ENCODE results near the gene AKAP8L. TPM values are rescaled to one million over a fixed set of nuclear protein-coding genes. Genes with fewer than 3 reads are reported as not detected.

Gene AKAP8L
- total and polyA plus RNA-seq, 10 of the 15 experiments (the other 5 are each of a cell fraction or from before 2014, with no cell fraction given): 0.66 to 64.3 (median 40.0) TPM

- WGBS (ENCODE audit: insufficient coverage, insufficient replicate concordance, low lambda C conversion rate, missing lambda C conversion rate): under 1% methylated on average over 48 of the region's 122 CpGs
- H2AFZ ChIP-seq (ENCODE audit: control insufficient read depth, low read depth, low read length): no peak overlapping the region
- CTCF ChIA-PET: interaction anchor here (1.2 kb wide), 1 partner anchor 85 kb away, joined by 3 read pairs; no protein-coding TSS in a partner anchor
- peak overlapping the region; percentile 86 for H3K4me2 ChIP-seq (ENCODE audit: control insufficient read depth, insufficient read depth)
- peaks cover 14% of the 10 kb centered on the region for H3K4me1 ChIP-seq (ENCODE audit: control insufficient read depth, insufficient read depth, low read length)
- peaks cover 11% of the 10 kb centered on the region for H4K20me1 ChIP-seq (ENCODE audit: control insufficient read depth, insufficient read depth)
- POLR2A ChIA-PET: interaction anchor here (0.6 to 3.1 kb wide), 3 partner anchors 44 to 53 kb away, joined by 5 to 45 read pairs (median 9); partner anchors contain the start of gene AKAP8
- peak overlapping the region; percentile 91 for H3K4me3 ChIP-seq
- SMC1A ChIA-PET (ENCODE audit: uncharacterized antibody, unreplicated experiment): interaction anchor here (1.6 to 3.0 kb wide), 2 partner anchors 12 to 14 kb away, joined by 4 to 12 read pairs; no protein-coding TSS in a partner anchor
- no peaks in the 10 kb centered on the region for H3K27me3 ChIP-seq (replicated peaks in 1 of 2; ENCODE audit: control insufficient read depth in 2 of 2, insufficient read depth in 2 of 2, low read length in 1 of 2)
- ATAC-seq (peak; percentile 37), FAIRE-seq (no peak), DNase-seq (ENCODE audit: low read depth, low spot score) (no peak)
- H3K79me2 ChIP-seq (ENCODE audit: control insufficient read depth, insufficient read depth, low read length): peaks cover 65% of the 10 kb centered on the region
- H3K9ac ChIP-seq (ENCODE audit: control insufficient read depth, insufficient read depth, low read length): peak overlapping the region; percentile 79
- H3K36me3 ChIP-seq (ENCODE audit: control insufficient read depth in 2 of 2, insufficient read depth in 2 of 2, low read length in 1 of 2): no peaks in the 10 kb centered on the region; a peak in 1 of 4 replicates
- intact Hi-C loops (cut with micrococcal nuclease; ENCODE audit: unreplicated experiment): loop anchor here (2.0 to 5.0 kb wide), 2 partner anchors 39 to 47 kb away; partner anchors contain the start of gene AKAP8
- peak overlapping the region; percentile 90 for H3K27ac ChIP-seq (ENCODE audit: control insufficient read depth, insufficient read depth)
- BruUV-seq (replicated peaks): no TSS peak
- in situ Hi-C loops (cut with MboI): no loop called here
- H3K9me3 ChIP-seq (replicated peaks; ENCODE audit: control insufficient read depth, insufficient read depth, low read length): no peaks in the 10 kb centered on the region
- RAD21 ChIA-PET (ENCODE audit: unreplicated experiment): interaction anchor here (2.7 to 3.5 kb wide), 3 partner anchors 14 to 48 kb away, joined by 15 to 41 read pairs (median 22); partner anchors contain the start of gene AKAP8
- TF ChIP-seq NBN (IDR thresholded peaks at IDR 0.05) (no peak), TCF12 (IDR thresholded peaks at IDR 0.05; ENCODE audit: low read depth, low read length) (no peak), ASH2L (IDR thresholded peaks at IDR 0.05; ENCODE audit: borderline replicate concordance, low read depth) (no peak), BMI1 (IDR thresholded peaks at IDR 0.05; ENCODE audit: borderline replicate concordance) (no peak), STAT3 (IDR thresholded peaks at IDR 0.05; ENCODE audit: low read depth, low read length) (no peak), NFXL1 (IDR thresholded peaks at IDR 0.05; ENCODE audit: borderline replicate concordance) (no peak), TCF3 (IDR thresholded peaks at IDR 0.05; ENCODE audit: borderline replicate concordance, insufficient read depth, low read depth, low read length) (no peak), ATF7 (IDR thresholded peaks at IDR 0.05; ENCODE audit: low read depth) (no peak), CEBPB (IDR thresholded peaks at IDR 0.05; ENCODE audit: borderline replicate concordance in 1 of 2, low read depth in 2 of 2, low read length in 2 of 2) (no peak; a peak in 1 of 4 replicates), KAT2A (conservative IDR thresholded peaks at IDR 0.05; ENCODE audit: control insufficient read depth, low read depth, low read length) (no peak), CEBPZ (IDR thresholded peaks at IDR 0.05; ENCODE audit: low read depth, low read length) (no peak), USF1 (IDR thresholded peaks at IDR 0.05; ENCODE audit: borderline replicate concordance, extremely low read length, insufficient read depth, low read depth, low read length) (no peak), MTA3 (IDR thresholded peaks at IDR 0.05; ENCODE audit: borderline replicate concordance, low read length) (no peak), HCFC1 (IDR thresholded peaks at IDR 0.05; ENCODE audit: low read length) (no peak), RUNX3 (IDR thresholded peaks at IDR 0.05; ENCODE audit: low read length) (no peak), ZNF622 (IDR thresholded peaks at IDR 0.05) (no peak)
- TF ChIP-seq, protein P1, sequence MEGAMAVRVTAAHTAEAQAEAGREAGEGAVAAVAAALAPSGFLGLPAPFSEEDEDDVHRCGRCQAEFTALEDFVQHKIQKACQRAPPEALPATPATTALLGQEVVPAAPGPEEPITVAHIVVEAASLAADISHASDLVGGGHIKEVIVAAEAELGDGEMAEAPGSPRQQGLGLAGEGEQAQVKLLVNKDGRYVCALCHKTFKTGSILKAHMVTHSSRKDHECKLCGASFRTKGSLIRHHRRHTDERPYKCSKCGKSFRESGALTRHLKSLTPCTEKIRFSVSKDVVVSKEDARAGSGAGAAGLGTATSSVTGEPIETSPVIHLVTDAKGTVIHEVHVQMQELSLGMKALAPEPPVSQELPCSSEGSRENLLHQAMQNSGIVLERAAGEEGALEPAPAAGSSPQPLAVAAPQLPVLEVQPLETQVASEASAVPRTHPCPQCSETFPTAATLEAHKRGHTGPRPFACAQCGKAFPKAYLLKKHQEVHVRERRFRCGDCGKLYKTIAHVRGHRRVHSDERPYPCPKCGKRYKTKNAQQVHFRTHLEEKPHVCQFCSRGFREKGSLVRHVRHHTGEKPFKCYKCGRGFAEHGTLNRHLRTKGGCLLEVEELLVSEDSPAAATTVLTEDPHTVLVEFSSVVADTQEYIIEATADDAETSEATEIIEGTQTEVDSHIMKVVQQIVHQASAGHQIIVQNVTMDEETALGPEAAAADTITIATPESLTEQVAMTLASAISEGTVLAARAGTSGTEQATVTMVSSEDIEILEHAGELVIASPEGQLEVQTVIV (IDR thresholded peaks at IDR 0.05; ENCODE audit: borderline replicate concordance, partially characterized antibody): no peak
Observed at GRCh38 chr19:15331419-15332310, 87.1 kb downstream of the AKAP8L start.
